ENCODE data around the gene OR6Y1. TPM values are rescaled to one million over a fixed set of nuclear protein-coding genes. Genes with fewer than 3 reads are reported as not detected.

OR6Y1 gene
- total RNA-seq, 4 donors from 2014 or later: not detected

DNA sequence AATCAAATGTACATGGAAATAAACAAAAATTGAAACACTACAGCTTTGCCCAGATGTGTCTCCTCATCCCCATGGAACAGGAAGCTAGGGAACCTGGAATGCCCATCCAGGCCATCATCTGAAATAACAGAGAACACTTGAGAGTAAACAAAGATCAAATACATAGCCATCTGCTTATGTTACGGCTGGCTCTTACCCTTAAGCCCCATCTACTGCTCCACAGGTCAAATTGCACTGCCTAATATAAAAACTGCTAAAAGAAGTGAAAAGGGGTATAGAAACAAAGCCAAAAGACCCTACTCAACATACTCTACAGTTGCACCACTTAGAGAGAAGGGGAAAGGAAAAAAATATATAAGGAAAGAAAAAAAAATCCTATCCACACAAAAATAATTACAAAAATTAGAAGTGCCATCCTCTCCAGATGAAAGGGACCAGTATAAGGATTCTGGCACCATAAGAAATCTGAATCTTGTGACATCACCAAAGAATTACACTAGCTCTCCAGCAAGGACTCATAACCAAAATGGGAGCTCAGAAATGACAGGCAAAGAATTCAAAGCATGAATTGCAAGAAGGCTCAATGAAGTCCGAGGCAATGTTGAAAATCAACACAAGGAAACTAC lies 26.9 kb downstream of the OR6Y1 start:
- 31 to 70% methylated on average over 2 of the region's 2 CpGs for WGBS, 2 donors (ENCODE audit: low coverage in 1 of 2)
- Histone ChIP-seq H3K4me1 (no peaks in the 10 kb centered on the region), H3K27ac (no peak overlapping the region), H3K4me3 (no peak overlapping the region), H3K9me3 (peaks cover 0 to 19% (median 2%) of the 10 kb centered on the region in 3 donors), H3K27me3 (no peaks in the 10 kb centered on the region), H3K36me3 (no peaks in the 10 kb centered on the region)
- no peak for TF ChIP-seq POLR2AphosphoS5 (IDR thresholded peaks at IDR 0.05)
- TF ChIP-seq POLR2A (IDR thresholded peaks at IDR 0.05): no peak
- TF ChIP-seq EP300 (IDR thresholded peaks at IDR 0.05): no peak
- TF ChIP-seq, protein P1, sequence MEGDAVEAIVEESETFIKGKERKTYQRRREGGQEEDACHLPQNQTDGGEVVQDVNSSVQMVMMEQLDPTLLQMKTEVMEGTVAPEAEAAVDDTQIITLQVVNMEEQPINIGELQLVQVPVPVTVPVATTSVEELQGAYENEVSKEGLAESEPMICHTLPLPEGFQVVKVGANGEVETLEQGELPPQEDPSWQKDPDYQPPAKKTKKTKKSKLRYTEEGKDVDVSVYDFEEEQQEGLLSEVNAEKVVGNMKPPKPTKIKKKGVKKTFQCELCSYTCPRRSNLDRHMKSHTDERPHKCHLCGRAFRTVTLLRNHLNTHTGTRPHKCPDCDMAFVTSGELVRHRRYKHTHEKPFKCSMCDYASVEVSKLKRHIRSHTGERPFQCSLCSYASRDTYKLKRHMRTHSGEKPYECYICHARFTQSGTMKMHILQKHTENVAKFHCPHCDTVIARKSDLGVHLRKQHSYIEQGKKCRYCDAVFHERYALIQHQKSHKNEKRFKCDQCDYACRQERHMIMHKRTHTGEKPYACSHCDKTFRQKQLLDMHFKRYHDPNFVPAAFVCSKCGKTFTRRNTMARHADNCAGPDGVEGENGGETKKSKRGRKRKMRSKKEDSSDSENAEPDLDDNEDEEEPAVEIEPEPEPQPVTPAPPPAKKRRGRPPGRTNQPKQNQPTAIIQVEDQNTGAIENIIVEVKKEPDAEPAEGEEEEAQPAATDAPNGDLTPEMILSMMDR (IDR thresholded peaks at IDR 0.05): no peak
- ATAC-seq: no peak

DNA sequence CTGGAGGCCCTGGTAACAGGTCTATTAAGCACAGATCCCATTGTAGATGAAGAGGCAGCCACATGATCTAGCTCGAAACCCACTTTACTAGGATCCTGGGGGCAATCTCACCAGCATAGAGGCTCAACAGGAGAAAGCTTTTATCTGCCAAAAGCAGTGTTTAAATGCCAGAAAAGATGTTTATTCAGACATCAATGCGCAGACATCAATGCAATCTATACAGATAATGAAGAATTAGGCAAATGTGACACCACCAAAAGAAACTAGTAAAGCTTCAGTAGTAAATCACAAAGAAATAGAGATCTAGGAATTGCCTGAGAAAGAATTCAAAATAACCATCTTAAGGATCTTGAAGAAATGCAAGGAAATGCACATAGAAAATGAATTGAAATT lies 32.5 kb downstream of the OR6Y1 start:
- TF ChIP-seq EP300 (IDR thresholded peaks at IDR 0.05) (no peak), POLR2A (IDR thresholded peaks at IDR 0.05) (no peak), POLR2AphosphoS5 (IDR thresholded peaks at IDR 0.05) (no peak)
- TF ChIP-seq, protein P1 (IDR thresholded peaks at IDR 0.05): no peak
- no peaks in the 10 kb centered on the region for H3K36me3 ChIP-seq
- no peaks in the 10 kb centered on the region for H3K4me1 ChIP-seq
- peaks cover 0 to 17% (median 0%) of the 10 kb centered on the region in 3 donors for H3K9me3 ChIP-seq
- WGBS, 2 donors (ENCODE audit: low coverage in 1 of 2): 73 to 80% methylated on average over 1 to 2 of the region's 2 CpGs
- no peaks in the 10 kb centered on the region for H3K27me3 ChIP-seq
- no peak for ATAC-seq
- H3K27ac ChIP-seq: no peak overlapping the region
- H3K4me3 ChIP-seq: no peak overlapping the region

DNA sequence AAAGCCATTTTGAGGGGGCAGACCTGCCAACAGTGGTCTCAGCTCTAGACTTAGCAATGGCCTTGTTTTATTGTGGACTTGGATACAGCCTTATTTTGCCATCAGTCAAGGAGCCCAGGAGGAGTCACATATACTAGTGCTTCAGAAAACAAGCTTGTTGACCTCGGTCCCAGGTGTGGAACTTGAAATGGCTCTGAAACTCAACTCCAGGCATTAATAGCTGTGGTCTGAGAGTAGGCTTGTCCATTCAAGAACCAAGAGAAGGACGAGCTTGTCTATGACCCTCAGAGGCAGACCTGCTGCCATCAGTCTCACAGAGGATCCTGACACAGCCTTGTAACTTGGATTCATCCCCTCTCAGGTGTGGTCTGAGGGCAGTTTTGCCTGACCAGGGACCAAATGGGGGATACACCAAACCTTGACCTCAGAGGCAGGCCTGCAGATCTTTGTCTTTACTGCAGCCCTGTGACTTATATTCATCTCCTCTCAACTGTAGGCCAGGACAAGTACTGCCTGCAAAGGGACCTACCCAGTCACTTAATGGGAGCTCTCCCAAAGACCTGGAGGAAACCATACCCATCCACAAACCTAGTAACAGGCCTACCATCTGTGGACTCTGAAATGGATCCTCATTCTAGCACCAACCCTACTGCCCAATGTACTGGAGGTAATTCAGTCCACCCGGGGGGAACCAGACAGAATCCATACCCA lies 33.1 kb downstream of the OR6Y1 start:
- no peak for ATAC-seq
- Histone ChIP-seq H3K27me3 (no peaks in the 10 kb centered on the region), H3K36me3 (no peaks in the 10 kb centered on the region), H3K9me3 (peaks cover 0 to 17% (median 0%) of the 10 kb centered on the region in 3 donors), H3K27ac (no peak overlapping the region), H3K4me1 (no peaks in the 10 kb centered on the region), H3K4me3 (no peak overlapping the region)
- TF ChIP-seq, protein P1 (IDR thresholded peaks at IDR 0.05): no peak
- no peak for TF ChIP-seq POLR2A (IDR thresholded peaks at IDR 0.05)
- TF ChIP-seq EP300 (IDR thresholded peaks at IDR 0.05): no peak
- no peak for TF ChIP-seq POLR2AphosphoS5 (IDR thresholded peaks at IDR 0.05)
- 67% methylated on average over 1 of the region's 3 CpGs; no CpG with 5 or more reads in 1 of the 2 donors for WGBS, 2 donors (ENCODE audit: low coverage in 1 of 2)

DNA sequence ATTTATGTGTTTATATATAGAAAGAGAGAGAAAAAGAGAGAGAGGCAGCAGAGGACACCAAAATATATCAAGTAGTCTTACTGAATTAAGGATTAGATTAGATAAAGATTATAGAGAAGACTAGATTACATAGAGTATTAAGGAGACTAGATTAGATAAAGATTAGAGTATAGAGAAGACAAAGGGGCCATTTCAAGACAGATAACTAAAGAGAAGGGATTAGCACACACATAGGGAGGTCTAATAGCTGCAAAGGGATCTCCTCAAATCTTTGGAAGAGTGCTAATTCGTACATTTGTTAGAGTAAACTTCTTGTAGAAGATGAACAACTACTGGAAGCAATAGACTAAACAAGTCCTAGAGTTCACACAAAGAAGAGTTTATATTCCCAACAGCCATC lies 34.2 kb downstream of the OR6Y1 start:
- H3K4me3 ChIP-seq: no peak overlapping the region
- no peaks in the 10 kb centered on the region for H3K27me3 ChIP-seq
- TF ChIP-seq POLR2AphosphoS5 (IDR thresholded peaks at IDR 0.05) (no peak), EP300 (IDR thresholded peaks at IDR 0.05) (no peak)
- peaks cover 0 to 17% (median 0%) of the 10 kb centered on the region in 3 donors for H3K9me3 ChIP-seq
- no peaks in the 10 kb centered on the region for H3K4me1 ChIP-seq
- H3K27ac ChIP-seq: no peak overlapping the region
- ATAC-seq: no peak
- 33 to 36% methylated on average over 1 of the region's 1 CpG for WGBS, 2 donors (ENCODE audit: low coverage in 1 of 2)
- H3K36me3 ChIP-seq: no peaks in the 10 kb centered on the region

DNA sequence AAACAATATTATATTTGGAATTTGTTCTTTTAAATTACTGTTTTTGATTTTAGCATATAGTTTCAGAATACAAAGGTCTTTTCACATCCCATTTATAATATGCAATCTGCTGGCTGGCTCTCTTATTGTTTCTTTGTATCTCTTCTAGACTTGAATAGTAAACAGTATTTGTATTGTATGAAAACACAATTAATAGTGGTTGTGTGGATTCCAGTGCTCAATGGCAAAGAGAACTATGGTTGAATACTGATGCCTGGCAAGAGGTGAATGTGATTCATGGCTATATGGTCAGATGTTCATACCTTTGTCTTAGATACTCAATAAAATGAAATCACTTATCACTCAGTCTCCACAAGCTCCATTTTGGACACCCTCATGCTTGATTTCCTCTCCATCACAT lies 37.2 kb downstream of the OR6Y1 start:
- Histone ChIP-seq H3K4me1 (no peaks in the 10 kb centered on the region), H3K9me3 (peaks cover 0 to 12% (median 0%) of the 10 kb centered on the region in 3 donors), H3K27ac (no peak overlapping the region), H3K36me3 (no peaks in the 10 kb centered on the region), H3K27me3 (no peaks in the 10 kb centered on the region), H3K4me3 (no peak overlapping the region)
- TF ChIP-seq POLR2A (IDR thresholded peaks at IDR 0.05) (no peak), EP300 (IDR thresholded peaks at IDR 0.05) (no peak), POLR2AphosphoS5 (IDR thresholded peaks at IDR 0.05) (no peak)
- TF ChIP-seq, protein P1 (IDR thresholded peaks at IDR 0.05): no peak
- ATAC-seq: no peak
